ENCODE measurements around the gene GALNTL6.

GALNTL6 gene

DNA sequence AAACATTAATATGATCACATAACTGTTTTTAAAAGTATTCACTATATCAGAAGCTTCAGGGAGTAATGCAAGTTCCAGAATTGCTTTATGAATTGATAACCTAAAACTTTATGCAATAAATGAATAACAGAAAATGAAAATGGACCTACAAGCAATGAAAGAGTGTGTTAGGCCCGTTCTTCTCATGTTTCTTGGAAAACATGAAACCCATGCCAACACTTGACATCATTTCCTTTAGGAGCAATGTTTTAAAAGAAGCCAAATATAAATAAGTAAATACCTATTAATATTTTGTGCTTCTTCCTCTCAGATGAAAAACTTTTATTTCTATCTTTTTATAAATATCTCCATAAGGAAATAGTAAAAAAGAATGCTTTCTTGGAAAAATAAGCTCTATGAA is 1232.4 kb downstream of the GALNTL6 start:
- no peak for DNase-seq

DNA sequence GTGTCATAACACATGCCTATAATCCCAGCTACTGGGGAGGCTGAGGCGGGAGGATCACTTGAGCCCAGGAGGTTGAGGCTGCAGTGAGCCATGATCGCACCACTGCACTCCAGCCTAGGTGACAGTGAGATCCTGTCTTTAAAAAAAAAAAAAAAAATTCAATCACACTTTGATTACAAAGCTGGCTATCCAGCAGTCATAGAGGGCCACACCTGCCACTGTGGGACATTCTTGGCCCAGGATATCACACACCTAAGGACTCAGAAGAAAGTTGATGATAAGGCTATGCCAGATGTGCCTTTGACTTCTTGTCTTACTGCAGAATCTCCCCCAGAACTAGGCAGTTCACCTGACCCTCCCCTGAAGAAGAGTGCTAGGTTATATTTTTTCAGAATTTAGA is 1232.9 kb downstream of the GALNTL6 start:
- no peak for DNase-seq

DNA sequence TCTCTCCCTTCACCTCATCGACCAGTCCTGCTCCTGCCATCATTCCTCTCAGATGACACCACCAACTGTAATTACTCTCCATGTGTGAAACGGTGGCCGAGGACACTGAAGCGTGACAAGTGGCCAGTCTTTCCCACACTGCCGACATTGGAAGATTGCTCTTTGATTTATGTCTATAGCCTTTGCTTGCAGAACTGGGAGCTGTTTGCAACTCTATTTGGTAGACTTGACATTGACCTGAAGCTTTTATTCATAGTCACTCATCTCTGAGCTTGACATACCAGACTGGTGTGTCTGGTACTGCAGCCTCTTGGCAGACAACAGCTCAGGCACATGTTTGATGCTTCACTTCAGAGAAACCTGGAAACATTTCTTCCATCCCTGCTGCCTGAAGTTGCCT is 1233.6 kb downstream of the GALNTL6 start:
- DNase-seq: peak; percentile 12

DNA sequence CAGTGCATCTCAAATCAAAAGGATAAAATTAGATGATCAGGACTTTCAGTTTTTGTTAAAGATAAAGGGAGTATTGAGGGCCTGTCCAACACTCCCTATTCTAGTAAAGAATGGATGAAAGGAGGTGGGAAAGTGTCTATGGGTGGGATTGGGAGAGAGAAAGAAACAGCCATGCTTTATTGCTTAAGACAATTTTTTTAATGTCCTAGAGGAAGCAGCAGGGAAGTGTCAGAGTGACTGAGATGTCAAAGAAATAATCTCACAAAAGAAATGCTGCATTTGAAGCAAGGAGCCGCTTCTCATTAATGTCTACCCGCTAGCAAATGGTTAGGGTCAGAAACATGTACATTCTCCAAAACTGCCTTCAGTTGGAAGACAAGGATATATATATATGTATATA is 1238.0 kb downstream of the GALNTL6 start:
- no peak for DNase-seq

DNA sequence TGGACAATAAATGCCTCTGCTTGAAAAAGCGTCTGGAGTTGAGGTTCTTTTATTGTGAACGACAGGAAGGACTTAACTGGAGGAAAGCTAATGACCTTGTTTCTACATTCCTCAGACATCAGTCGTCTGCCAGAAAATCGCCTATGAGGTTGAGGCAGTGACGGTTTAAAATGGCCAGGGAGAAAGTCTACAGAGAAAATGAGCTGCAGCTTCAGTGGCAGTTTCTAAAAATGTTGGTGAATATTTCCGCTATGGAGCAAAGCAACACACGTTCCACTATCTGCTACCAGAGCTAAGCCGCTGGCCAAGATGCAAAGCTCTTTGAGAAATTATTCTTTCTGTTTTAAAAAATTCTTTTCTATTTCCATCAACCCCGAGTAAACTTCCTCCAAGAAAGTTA is 1238.5 kb downstream of the GALNTL6 start:
- DNase-seq: peak; percentile 37

DNA sequence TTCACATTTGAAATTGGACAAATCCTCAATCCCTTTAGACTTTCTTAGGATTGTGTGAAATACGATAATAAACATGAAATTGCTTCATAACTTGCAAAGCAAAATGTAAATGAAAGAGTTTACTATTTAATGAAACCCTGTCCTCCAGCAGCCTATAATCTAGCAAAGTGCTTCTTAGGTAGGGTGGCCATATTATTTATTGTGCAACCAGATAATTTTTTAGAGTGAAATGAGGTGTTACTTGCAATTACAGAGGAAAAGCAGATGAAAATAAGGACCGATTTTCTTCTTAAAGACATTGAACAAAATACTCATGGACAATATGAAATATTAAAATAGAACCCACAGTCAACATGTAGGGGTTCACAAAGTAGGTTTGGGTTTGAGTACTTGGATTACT is 1239.2 kb downstream of the GALNTL6 start:
- no peak for DNase-seq

DNA sequence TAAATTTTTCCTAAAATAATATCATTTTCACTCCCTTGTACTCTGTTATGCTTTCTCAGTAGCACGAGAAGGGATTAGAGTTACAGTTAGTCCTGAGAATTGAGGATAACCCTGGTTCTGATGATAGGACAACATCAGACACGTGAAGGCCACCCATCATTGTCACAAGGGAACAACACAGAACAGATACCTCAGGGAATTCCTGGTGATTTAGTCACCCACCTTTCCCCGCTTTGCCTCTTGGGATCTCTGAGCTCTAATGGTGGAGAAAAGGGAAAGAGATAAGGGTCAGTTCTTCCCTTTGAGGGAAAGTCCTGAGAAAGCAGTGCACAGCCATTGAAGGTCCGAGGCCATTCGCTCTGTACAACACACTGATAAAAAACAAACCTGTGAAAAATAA is 1243.1 kb downstream of the GALNTL6 start:
- no peak for DNase-seq

DNA sequence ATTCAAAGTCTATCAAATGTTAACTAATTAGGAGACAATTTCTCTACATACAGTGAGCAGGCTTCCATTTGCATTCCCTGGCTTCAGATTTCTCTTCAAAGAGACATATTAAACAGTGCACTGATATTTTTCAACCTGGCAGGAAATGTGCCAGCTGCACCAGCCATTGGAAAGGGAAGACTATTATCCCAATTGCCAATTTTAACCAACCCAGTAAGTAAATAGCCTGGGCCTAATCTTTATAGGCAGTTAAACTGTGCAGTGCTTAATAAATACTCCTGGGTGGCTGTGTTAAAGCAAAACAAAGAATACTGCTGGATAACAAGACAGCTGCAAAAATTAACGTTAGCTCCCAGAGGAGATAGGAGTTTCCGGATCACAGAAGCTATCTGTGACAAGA is 1243.5 kb downstream of the GALNTL6 start:
- DNase-seq: no peak

DNA sequence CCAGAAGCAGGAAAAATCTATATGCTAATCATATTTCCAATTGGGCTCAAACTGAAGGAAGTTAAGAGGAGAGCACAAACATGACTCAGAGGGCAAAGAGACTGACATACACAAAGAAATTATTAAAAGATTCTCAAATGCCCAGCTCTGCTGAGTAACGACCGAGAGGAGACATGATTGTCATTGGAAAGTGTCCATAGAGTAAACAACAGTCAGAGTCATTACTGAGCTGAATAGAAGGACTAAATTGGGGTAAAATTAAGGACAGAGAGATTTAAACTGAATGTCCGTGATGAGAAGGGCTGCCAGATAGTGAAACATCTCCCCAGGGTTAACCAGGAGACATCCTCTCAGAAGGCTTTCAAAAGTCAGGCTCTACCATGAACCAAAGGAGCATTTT is 1244.2 kb downstream of the GALNTL6 start:
- DNase-seq: no peak

DNA sequence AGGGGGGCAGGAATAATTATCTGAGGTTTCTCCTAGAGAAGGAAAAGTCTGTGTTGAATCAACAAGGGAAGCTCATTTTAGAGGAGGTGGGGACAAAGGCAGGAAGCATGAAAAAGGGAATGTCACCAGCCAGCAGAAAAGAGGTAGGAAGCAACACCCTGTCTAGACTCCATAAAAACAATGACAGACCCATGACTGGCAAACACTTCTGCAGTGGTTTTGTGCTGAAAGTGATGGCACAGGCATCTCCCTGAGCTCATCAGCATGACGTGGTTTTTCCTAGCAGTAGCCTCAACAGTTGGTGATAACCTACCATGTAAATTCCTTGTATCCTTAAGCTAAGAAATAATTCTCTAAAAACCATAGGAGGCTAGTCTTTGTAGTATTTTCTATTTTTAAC is 1244.7 kb downstream of the GALNTL6 start:
- no peak for DNase-seq

DNA sequence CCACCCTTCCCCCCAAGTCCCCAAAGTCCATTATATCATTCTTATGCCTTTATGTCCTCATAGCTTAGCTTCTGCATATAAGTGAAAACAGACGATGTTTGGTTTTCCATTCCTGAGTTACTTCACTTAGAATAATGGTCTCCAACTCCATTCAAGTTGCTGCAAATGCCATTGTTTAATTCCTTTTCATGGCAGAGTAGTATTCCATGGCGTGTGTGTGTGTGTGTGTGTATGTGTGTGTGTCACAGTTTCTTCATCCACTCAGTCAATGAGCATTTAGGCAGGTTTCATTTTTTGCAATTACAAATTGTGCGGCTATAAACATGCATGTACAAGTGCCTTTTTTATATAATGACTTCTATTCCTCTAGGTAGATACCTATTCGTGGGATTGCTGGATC is 1248.0 kb downstream of the GALNTL6 start:
- DNase-seq: no peak

DNA sequence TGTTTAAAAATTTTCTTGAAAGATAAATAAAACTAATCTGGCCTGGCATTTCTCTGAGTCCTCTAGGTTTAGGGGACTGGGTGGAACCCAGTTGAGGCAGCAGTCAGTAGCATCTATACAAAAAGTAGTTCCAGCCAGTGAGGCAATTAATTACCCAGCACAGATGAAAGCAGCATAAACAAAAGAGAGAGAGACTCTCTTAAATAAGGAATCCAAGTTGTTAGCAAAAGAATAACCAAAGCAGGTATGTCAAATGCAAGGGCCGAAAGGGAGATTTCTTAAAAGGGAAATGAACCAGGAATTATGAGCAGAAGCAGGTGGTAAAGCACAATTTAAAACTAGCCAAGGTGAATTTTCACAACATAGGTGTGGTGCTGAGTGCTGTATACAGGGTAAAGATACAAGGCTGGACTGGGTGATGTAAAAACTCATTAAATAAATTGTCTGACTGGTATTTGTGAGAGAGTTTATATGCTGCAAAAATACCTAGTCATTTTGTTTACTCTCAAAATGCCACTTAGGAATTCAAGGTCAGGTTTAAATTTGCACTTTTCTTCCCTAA is 1260.8 kb downstream of the GALNTL6 start:
- no peak for DNase-seq

DNA sequence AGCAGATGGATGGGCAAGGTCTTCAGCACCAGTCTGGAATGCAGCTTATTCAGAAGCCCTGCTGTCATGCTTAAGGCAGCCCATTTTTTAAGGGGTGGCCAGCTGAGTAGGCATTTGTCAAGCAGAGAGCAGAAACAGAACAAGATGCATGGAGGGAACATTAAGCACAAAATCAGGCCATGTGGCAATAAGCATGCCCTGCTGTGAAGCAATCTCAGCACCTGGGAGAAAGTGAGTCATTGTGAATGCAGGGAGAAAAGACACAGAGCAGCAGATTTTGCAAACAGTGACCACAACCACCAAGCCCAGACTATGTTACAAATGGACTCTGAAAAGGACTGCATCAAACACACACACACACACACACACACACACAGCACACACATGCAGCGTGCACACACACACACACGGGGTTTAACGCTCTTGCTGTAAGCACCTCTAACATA is 1261.3 kb downstream of the GALNTL6 start:
- DNase-seq: peak; percentile 87

DNA sequence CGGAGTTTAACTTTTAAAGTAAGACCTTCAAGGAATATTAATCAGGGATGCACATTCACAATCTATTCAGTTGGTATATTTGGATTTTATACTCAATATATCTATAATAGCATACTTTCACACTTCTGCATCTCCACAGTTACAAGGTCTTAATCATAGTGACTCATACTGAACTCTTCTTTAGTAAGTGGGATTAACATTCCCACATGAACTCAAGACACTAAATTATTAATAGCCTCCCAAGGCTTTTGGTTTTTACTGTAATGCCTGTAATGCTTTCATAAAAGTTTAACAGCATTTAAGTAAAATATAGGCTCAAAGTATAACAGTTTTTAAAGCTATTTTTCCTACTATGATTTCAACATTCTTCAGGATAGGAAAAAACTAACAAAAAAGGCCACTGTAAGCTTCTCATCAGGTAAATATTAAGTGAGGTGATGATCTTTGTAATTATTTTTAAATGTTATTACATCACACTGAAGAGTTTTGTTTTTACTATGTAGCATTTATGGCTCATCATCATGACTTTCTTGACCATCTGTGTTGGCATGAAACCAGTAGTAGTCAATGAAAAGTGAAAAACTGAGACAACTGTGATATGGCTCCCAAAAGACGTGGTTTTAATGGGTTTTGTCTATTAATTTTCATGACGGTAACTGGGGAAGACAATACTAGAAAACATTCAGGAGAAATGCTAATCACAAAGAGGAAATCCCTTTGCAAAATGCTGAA is 1263.9 kb downstream of the GALNTL6 start:
- DNase-seq: peak; percentile 54

DNA sequence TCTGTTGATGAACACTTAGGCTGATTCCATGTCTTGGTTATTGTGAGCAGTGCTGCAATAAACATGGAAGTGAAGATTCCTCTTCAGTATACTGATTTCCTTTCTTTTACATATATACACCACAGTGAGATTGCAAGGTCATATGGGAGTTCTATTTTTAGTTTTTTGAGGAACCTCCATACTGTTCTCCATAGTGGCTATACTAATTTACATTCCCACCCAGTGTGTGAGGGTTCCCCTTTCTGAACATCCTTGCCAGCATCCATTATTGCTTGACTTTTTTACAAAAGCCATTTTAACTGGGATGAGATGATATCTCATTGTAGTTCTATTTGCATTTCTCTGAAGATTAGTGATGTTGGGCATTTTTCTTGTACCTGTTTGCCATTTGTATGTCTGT is 1274.9 kb downstream of the GALNTL6 start:
- no peak for DNase-seq

Data from fibroblast of upper back skin (primary cell).